GM18511 (cell line): ENCODE measurements around the gene ETF1.

Experiments used
- ATAC-seq: cut with Tn5 transposase; IDR thresholded peaks from one replicate; pipeline ENCODE4 v1.9.1; 2021; ENCODE audit warnings: mild to moderate bottlenecking, moderate library complexity; ENCODE audit not compliant: unreplicated experiment

ETF1 gene

DNA sequence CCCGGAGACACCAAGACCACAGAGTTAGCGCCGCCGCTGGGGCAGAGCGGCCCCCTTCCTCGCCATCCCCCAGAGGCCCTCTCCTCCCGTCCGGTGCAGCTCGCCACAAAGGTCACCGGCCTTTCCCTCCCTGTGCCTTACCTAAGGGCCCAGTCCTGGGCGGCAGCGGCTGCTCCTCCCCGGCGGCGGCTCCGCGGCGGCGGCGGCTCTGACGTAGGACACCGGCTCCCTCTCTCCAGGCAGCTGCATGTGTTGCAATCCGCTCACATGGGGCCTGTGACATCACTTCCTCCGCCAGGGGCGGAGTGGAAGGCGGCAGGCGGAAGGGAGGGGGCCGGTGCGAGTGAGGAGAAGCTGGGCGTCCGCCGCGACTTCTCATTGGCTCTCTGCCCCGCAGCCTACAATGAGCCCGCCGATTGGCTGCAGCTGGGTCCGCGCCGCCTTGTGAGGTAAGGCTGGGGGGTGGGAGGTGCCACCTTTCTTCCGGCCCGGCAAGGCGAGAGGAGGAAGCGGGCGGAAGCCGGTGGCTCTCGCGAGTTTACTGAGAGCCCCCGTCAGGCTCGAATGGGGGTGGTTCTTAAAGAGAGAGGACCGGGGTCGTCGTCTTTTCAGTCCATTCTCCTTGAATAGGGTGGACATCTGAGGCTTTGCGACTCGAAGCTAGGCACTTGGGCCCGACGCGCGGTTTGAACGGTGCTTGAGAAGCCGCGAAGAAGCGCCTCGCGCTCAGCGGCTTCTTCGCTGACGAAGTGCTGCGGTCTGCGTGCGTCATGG, at the start of gene ETF1:
ETF1 (minus strand) TSS at position 281 of the 774 bp plus-strand sequence. CDS start 318 bp downstream, outside the sequence.
- ATAC-seq: peak; percentile 90

DNA sequence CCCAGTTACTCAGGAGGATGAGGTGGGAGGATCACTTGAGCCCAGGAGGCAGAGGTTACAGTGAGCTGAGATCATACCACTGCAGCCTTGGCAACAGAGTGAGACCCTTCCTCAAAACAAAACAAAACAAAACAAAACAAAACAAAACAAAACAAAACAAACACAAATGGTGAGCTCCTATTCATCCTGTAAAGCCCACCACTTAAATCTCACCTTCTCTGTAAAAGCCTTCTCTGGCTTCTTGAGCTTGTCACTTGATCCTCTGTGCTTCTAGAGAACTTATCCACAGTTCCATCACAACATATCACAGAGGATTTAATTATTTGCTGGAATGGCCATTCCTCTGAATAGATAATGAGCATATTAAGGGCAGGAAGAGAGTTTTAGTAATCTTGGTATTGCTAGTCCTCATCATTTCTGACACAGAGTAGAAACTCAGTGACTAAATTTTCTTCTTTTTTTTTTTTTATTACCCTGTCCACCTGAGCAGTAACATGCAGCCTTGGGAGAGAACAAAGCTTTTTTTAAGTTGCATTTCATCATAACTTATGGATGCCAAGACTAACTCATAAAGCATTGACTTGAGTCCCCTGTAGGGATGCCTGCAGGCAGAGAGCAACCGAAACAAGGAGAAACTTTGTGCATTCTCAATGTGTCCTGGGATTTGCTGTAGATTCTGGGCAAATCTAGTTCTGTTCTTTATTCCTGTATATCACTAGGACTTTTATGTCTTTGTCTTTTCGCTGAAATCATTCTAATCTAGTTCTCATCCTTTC, 45.2 kb upstream of the ETF1 start:
- ATAC-seq: no peak

DNA sequence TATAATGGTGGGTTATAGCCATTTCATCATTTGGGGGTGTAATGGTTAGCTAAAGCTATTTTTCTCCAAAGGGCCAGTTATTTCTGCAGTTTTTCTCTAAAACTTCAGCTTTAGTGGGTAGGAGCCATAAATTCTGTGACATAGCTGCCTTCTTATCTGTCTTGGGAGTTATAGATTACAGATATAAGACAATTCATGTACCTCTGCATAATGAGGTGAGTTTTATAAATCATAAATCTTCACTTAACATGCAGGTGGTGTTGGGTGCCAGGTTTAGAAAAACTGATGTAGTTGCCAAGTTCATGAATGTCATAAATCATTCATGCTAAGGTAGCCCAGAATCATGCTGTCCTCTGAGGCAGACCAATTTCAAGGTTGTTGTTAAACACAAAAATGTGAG, 42.1 kb upstream of the ETF1 start:
- no peak for ATAC-seq

- ATAC-seq: no peak
Observed at GRCh38 chr5:138583984-138584637, 41.1 kb upstream of the ETF1 start.

DNA sequence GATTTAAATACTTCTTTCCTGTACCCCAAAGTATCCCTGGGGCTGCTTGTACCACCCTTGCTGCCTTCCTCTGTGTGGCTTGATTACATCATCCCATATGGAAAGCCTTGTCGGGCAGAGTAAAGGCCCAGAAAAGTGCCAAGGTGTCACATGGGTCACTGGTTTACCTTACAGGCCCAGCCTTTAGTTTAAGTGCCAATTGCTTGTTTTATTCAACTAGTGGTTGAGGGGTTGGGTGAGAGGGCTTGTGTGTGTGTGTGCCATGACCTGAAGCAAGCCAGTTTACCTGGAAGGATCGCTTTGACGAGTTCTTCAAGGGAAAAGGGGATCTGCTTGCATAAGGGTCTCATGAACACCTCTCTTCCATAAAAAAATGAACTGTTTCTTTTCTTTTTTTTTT, 39.9 kb upstream of the ETF1 start:
- ATAC-seq: no peak

DNA sequence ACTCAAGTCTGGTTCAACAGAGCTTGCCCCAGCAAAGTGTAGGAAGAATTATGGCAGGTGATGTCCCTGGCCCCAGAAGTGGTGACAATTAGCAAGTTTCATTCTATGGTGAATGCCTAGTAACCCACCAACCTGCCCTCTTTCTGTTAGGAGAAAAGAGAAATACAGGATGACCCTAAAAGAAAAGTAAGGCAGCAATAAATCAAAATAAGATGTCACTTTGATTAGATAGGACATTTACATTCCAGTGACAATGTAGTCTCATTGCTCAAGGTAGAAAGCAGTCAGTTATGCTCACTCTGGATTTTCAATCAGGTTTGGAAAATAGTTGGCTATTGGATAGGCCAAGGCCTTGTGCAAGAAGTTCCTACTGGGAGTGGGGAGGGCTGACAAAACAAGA, 37.7 kb upstream of the ETF1 start:
- no peak for ATAC-seq

- no peak for ATAC-seq
Observed at GRCh38 chr5:138580001-138580400, 37.0 kb upstream of the ETF1 start.

- ATAC-seq: no peak
Observed at GRCh38 chr5:138579517-138579863, 36.5 kb upstream of the ETF1 start.

DNA sequence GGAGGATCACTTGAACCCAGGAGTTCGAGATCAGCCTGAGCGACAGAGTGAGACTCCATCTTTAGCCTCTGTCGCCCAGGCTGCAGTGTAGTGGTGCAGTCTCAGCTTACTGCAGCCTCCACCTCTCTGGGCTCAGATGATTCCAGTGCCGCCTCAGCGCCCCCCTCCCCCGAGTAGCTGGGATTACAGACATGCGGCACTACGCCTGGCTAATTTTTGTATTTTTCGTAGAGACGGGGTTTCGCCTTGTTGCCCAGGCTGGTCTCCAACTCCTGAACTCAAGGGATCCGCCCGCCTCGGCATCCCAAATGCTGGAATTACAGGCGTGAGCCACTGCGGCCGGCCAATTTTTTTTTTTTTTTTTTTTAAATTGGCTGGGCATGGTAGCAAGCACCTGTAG, 34.4 kb upstream of the ETF1 start:
- ATAC-seq: no peak

DNA sequence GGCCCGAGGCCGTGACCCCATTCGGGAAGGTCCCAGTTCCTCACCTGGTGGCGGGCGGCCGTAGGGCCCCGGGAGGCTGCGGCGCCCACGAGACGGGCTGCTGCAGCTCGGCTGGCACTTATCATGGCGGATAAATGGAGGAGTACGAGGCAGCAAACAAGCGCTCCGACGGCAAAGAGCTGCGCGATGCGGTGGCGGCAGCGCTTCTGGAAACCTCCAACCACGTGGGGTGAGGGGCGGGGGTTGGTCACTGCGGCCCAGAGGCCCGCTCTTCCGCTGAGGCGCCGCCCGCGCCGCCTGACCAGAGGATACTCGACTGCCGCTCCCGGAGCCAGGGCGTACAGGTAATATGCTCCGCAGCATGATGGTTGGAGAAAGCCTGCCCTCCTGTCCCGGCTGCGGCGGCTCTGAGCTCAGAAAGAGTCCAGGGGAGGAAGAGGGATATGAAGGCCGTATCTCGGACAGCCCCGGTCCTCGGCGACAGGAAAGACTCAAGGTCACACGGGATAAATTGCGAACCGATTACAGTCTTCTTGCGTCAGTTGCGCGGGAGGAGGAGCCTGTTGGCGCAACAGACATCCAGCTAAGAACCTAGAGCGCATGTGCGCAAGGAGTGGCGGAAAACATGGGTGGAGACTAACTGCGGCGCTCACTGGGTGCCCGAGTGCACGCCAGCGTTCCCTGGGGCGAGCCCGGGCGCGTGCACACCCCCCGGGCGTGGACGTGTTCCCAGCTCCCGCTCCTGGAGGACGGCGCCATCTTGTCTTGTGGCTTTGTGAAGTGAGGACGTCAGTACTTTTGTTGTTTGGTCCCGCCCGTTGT, 32.4 kb upstream of the ETF1 start, which contains the start of gene HSPA9:
HSPA9 (minus strand) TSS at position 208 of the 822 bp plus-strand sequence; CDS start at position 125, 83 bp downstream.
- peak; percentile 88 for ATAC-seq

GRCh38 chr5:138574744-138575193, 31.7 kb upstream of the ETF1 start:
- no peak for ATAC-seq

DNA sequence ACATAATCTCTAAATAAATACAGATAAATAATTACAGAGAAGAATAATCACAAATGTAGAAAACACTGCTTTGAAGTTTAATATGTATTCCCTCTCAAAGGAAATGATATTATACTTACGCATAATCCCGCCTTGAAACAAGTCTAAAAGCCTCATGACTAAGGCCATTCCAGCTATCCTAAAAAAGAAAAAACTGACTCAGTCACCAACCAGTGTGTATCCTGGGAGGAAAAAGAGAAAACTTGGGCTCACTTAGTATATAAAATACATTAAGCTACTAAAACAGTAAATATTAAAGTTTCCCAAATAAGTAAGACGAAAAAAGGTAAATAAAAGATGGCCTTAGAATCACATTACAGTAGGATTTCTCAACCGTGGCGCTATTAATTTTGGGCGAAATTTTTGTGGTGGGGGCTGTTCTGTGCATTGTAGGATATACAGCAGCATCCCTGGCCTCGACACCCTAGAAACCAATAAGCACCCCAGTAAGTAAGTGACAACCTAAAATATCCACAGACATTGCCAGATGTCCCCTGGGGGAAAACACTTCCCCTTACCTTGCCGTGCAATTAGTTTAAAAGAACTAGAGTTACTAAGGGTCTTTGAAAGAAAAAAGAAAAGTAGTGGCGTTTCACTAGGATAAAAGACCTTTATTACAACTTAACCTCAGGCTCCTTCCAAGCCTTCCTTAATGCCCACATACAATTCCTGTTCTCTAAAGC, 31.1 kb upstream of the ETF1 start:
- ATAC-seq: no peak

DNA sequence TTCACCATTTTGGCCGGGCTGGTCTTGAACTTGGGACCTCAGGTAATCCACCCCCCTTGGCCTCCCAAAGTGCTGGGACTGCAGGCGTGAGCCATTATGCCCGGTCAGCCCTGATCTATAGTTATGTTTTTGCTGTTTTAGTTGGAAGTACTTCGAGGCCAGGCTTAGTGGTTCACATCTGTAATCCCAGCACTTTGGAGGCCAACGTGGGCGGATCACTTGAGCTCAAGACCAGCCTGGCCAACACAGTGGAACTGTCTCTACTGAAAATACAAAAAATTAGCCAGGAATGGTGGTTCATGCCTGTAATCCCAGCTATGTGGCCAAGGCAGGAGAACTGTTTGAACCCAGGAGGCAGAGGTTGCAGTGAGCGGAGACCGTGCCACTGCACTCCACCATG, 30.2 kb upstream of the ETF1 start:
- no peak for ATAC-seq

- no peak for ATAC-seq
Observed at GRCh38 chr5:138570871-138571270, 27.8 kb upstream of the ETF1 start.

DNA sequence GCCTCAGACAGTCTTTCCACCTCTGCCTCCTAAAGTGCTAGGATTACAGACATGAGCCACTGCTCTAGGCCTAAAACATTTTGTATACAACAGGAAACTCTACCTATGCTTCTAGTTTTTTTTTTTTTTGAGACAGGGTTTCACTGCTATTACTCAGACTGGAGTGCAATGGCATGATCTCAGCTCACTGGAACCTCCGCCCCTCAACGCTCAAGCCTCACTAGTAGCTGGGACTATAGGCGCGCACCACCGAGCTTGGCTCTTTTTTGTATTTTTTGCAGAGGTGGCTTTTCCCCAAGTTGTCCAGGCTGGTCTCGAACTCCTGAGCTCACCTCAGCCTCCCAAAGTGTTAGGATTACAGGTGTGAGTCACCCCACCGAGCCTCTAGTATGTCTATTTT, 26.7 kb upstream of the ETF1 start:
- no peak for ATAC-seq

DNA sequence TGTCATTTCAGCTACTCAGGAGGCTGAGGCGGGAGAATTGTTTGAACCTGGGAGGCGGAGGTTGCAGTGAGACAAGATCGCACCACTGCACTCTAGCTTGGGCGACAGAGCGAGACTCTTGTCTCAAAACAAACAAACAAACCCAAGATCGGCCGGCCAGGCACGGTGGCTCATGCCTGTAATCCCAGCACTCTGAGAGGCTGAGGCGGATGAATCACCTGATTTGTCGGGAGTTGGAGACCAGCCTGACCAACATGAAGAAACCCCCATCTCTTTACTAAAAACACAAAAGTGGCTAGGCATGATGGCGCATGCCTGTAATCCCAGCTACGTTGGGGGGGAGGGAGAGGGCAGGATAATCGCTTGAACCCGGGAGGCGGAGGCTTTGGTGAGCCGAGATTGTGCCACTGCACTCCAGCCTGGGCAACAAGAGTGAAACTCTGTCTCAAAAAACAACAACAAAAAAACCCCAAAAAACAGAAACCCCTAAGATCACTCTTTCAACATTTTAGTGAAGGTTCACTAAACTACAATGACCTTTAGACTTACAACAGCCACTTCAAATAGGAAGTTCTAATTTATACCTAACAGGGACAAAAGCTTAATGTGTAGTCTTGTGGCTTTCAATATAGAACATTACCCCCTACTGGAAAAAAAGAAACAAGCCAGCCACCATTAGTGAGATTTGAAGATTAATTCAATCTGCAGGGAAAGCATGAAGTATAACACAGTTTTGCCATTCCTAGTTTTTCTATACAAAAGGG, 25.2 kb upstream of the ETF1 start:
- no peak for ATAC-seq

- ATAC-seq: no peak
Observed at GRCh38 chr5:138566792-138567191, 23.8 kb upstream of the ETF1 start.

DNA sequence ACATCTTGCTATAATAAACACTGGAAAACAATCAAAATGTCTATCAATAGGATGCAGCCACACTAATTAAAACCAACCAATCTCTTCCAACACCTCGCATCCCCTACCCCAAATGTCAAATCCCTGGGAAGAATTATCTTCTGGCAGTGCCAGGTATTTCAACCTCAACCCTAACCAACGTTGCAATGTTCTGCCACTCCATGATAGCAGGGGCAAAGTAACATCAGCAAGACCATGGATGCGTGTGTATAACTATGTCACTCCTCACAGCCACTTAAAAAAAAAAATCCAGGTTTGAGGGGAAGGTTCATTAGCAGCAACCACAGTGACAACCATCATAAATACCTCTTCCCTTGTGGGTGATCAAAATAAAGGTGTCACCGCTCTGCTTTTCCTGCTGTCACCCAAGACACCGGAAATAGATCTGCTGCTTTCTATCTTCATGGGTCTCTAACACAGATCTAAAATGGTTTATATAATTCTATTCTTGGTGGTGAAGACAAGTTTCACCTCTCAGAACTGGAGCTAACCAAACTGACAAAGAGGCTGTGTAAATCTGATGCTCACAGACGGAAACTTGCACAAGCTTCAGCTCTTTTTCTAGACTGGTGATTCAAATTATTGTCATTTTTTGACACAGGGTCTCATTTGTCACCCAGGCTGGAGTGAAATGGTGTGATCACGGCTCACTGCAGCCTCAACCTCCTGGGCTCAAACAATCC, 22.2 kb upstream of the ETF1 start:
- ATAC-seq: no peak

GRCh38 chr5:138564242-138564641, 21.2 kb upstream of the ETF1 start:
- ATAC-seq: no peak
